Prostate gland (tissue), 2 donors: ENCODE results near the gene NOP16. TPM values are rescaled to one million over a fixed set of nuclear protein-coding genes. Genes with fewer than 3 reads are reported as not detected.
A peak's percentile ranks its signal among the peaks of the same experiment; 100 is the strongest.

ENCODE experiments used
- DNase-seq: peaks from one replicate; pipeline ENCODE4 v3.0.0-alpha.2; 2019; ENCODE audit warnings: low spot score
- H3K27ac ChIP-seq, 2 donors: fragments of 200-600 bp; sonication (generic); 2 replicates each; pipeline ENCODE4 v1.5.1; 2017 to 2019
- H3K27me3 ChIP-seq: fragments of 200-600 bp; sonication (generic); replicated peaks from 2 replicates; pipeline ENCODE4 v1.5.1; 2019; ENCODE audit not compliant: insufficient read depth
- H3K36me3 ChIP-seq, 2 donors: fragments of 200-600 bp; sonication (generic); 1 replicate in 1 of 2; 2 replicates in 1 of 2; pipeline versions ENCODE4 v1.5.1 to v1.8.1; 2017 to 2019
- H3K4me1 ChIP-seq: fragments of 200-600 bp; sonication (generic); replicated peaks from 2 replicates; pipeline ENCODE4 v1.5.1; 2019
- H3K4me3 ChIP-seq, 2 donors: fragments of 200-600 bp; sonication (generic); 2 replicates each; pipeline ENCODE4 v1.5.1; 2017 to 2019
- H3K9me3 ChIP-seq: fragments of 200-600 bp; sonication (generic); 2 replicates; pipeline ENCODE4 v1.5.1; 2017
- POLR2A ChIP-seq: fragments of 450-650 bp; IDR thresholded peaks from one replicate; pipeline ENCODE4 v1.6.1; 2016; ENCODE audit warnings: antibody characterized with exemption, mild to moderate bottlenecking
- POLR2AphosphoS5 ChIP-seq: sonication (generic); formaldehyde crosslinking; IDR thresholded peaks from one replicate; pipeline ENCODE4 v1.6.1; 2017; ENCODE audit warnings: antibody characterized with exemption
- WGBS: methylation state at CpG from one replicate; pipeline ENCODE4 v1.1.5; 2018; 5-methylcytosine and 5-hydroxymethylcytosine counted together
- intact Hi-C: fragments of 100-400 bp; cut with DNase I; formaldehyde crosslinking; loops from one replicate; pipeline ENCODE4 v1.14.2; 2022
- total RNA-seq, 2 donors: library from RNA; depleted of rRNA; stranded (reverse); fragments of >200 nt; gene quantifications; one replicate each; pipeline ENCODE4 v1.1.0, GENCODE V29; 2016
- TF ChIP-seq, protein P1 (sequence below), 4 experiments: fragments of 200-600 bp in 2 of 4; fragments of 450-650 bp in 2 of 4; sonication (generic) in 2 of 4; IDR thresholded peaks; 1 replicate in 3 of 4; 2 replicates in 1 of 4; pipeline ENCODE4 v1.5.1; 2016 to 2019; ENCODE audit warnings: antibody characterized with exemption in 4 of 4, mild to moderate bottlenecking in 2 of 4, moderate library complexity in 2 of 4

NOP16 gene
- total RNA-seq, 2 donors from 2014 or later: 10.8 to 11.6 TPM

DNA sequence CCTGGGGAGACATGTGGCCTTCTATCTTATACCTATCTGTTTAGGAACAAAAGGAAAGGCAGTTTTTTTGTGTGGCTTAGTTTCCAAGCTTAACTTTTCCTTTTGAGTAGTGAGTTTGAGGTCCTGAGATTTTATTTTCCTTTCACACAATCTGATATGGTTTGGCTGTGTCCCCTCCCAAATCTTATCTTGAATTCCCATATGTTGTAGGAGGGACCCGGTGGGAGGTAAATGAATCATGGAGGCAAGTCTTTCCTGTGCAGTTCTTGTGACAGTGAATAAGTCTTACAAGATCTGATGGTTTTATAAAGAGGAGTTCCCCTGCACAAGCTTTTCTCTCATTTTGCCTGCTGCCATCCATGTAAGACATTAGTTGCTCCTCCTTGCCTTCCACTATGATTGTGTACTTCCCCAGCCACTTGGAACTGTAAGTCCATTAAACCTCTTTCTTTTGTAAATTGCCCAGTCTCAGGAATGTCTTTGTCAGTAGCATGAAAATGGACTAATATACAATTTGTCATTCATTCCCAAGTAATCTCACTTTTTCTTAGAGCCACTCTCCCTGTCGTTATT lies 32.7 kb upstream of the NOP16 start:
- no peak for DNase-seq
- Histone ChIP-seq H3K4me1 (no peaks in the 10 kb centered on the region), H3K27me3 (no peaks in the 10 kb centered on the region), H3K9me3 (no peaks in the 10 kb centered on the region), H3K27ac (no peak overlapping the region), H3K4me3 (no peak overlapping the region), H3K36me3 (no peaks in the 10 kb centered on the region)
- WGBS: 73% methylated on average over 2 of the region's 2 CpGs
- TF ChIP-seq, protein P1, sequence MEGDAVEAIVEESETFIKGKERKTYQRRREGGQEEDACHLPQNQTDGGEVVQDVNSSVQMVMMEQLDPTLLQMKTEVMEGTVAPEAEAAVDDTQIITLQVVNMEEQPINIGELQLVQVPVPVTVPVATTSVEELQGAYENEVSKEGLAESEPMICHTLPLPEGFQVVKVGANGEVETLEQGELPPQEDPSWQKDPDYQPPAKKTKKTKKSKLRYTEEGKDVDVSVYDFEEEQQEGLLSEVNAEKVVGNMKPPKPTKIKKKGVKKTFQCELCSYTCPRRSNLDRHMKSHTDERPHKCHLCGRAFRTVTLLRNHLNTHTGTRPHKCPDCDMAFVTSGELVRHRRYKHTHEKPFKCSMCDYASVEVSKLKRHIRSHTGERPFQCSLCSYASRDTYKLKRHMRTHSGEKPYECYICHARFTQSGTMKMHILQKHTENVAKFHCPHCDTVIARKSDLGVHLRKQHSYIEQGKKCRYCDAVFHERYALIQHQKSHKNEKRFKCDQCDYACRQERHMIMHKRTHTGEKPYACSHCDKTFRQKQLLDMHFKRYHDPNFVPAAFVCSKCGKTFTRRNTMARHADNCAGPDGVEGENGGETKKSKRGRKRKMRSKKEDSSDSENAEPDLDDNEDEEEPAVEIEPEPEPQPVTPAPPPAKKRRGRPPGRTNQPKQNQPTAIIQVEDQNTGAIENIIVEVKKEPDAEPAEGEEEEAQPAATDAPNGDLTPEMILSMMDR (IDR thresholded peaks at IDR 0.05): no peak
- no peak for TF ChIP-seq POLR2AphosphoS5
- TF ChIP-seq POLR2A: no peak
- intact Hi-C loops: no loop called here

DNA sequence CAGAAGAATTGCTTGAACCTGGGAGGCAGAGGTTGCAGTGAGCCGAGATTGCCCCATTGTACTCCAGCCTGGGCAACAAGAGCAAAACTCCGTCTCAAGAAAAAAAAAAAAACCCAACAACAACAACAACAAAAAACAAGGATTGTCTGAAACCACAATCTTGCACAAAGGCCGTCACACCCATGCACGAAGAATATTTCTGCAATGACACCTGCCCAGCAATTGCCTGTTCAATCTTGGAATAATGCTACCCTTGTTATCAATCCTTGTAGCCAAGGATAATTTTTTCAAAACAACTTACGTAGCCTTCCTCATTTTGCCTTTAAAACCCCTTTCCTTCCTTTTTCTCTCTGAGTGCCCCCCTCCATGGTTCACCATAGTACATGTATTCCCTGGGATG lies 31.7 kb upstream of the NOP16 start:
- Histone ChIP-seq H3K27me3 (no peaks in the 10 kb centered on the region), H3K36me3 (no peaks in the 10 kb centered on the region), H3K27ac (no peak overlapping the region), H3K4me3 (no peak overlapping the region), H3K4me1 (no peaks in the 10 kb centered on the region), H3K9me3 (no peaks in the 10 kb centered on the region)
- TF ChIP-seq, protein P1 (IDR thresholded peaks at IDR 0.05): no peak
- TF ChIP-seq POLR2A (no peak), POLR2AphosphoS5 (no peak)
- 93% methylated on average over 5 of the region's 5 CpGs for WGBS
- intact Hi-C loops: no loop called here
- DNase-seq: no peak

DNA sequence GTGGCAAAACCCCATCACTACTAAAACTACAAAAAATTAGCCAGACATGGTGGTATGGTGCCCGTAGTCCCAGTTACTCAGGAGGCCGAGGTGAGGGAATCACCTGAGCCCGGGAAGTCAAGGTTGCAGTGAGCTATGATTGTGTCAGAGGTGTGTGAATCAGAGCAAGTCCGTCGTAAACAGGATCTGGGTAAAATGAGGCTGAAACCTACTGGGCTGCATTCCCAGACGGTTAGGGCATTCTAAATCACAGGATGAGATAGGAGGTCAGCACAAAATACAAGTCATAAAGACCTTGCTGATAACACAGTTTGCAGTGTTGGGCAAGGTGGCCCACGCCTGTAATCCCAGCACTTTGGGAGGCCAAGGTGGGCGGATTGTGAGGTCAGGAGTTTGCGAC lies 29.9 kb upstream of the NOP16 start:
- Histone ChIP-seq H3K9me3 (no peaks in the 10 kb centered on the region), H3K36me3 (no peaks in the 10 kb centered on the region), H3K4me3 (no peak overlapping the region), H3K4me1 (no peaks in the 10 kb centered on the region), H3K27ac (no peak overlapping the region), H3K27me3 (no peaks in the 10 kb centered on the region)
- no peak for DNase-seq
- TF ChIP-seq POLR2A (peak; percentile 14), POLR2AphosphoS5 (no peak)
- intact Hi-C loops: loop anchor here (5.0 to 10.0 kb wide), 3 partner anchors 119 to 227 kb away; partner anchors contain the start of genes RNF44 and TSPAN17
- 76% methylated on average over 9 of the region's 9 CpGs for WGBS

DNA sequence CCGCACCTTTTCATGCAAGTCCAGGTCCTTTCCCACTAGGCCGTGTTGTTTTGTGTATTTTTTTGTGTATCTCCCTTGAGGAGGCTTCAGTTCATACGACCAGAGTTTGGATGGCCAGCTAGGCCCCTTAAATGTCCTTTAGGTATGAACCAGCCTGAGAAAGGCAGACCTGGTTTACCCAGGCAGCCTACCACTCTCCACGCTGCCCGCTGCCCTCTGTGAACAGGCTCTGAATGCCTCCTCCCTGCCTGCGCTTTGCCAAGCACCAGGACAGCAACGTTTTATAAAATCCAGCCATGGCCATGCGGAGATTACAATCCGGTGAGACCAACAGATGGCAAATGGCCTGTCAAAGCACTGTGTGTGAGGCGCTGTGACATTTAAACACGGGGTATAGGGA lies 28.6 kb upstream of the NOP16 start:
- TF ChIP-seq POLR2AphosphoS5 (no peak), POLR2A (no peak)
- TF ChIP-seq, protein P1 (IDR thresholded peaks at IDR 0.05): no peak

DNA sequence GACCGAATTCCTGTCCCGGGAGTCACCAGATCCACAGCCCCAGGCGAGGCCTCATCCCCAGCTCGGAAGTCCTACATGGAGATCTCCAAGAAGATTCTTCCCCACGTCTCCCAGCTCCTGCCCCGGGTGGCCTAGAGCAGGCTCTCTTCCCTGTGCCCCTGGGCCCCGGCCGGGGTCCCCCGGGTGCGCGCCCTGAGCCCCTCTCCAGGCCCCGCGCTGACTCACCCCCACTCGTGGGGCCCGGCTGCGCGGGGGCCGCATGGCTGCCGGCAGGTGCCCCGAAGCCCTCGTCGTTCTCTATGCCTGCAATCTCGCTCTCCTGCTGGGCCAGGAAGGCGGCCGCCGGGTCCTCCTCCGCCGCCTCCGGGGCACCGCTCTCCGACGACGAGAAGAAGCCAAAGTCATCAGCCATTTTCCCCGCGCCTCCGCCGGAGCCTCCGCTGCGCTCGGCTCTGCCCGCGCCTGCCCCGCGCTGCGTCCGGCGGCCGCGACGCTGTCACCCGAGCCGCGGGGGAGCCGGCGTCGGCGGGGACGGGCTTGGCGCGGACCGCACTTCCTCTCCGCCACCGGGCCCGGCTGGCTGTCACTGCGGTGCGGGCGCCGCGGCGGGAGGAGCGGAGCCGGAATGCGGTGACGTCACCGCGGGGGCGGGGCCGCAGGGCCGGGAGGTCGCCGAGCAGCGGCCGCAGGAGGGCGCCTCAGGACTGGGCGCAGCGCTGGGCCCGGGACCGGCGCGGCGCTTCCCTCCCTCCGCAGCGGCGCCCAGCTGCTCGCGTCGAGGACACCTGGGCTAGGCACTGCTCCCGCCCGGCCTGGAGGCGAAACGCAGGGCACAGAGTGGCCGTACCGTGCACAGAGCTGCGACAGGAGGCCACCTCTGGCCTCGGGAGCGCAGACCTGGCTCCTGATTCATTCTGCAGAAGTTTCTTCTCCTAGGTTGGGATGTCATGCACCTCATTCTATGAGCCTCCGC lies 27.8 kb upstream of the NOP16 start, which contains the start of gene CLTB:
Gene CLTB, minus strand, starts transcription at position 588 of the 973 bp plus-strand sequence. Its CDS starts 176 bp downstream, at position 412.
- Histone ChIP-seq H3K27ac (peak within 1 kb of the TSS; percentile 83 to 85), H3K36me3 (no peaks in the 10 kb centered on the region), H3K9me3 (no peaks in the 10 kb centered on the region), H3K27me3 (no peaks in the 10 kb centered on the region), H3K4me1 (no peaks in the 10 kb centered on the region), H3K4me3 (peak within 1 kb of the TSS; percentile 92 to 98)
- TF ChIP-seq, protein P1 (IDR thresholded peaks at IDR 0.05): peak; percentile 83 to 98 (median 93)
- peak; percentile 11 for TF ChIP-seq POLR2AphosphoS5
- TF ChIP-seq POLR2A: peak; percentile 90
- WGBS: 2% methylated on average over 62 of the region's 107 CpGs
- peak; percentile 92 for DNase-seq
- intact Hi-C loops: loop anchor here (2.0 to 10.0 kb wide), 4 partner anchors 33 to 229 kb away; partner anchors contain the start of genes FAF2, RNF44 and TSPAN17

More for the DNA sequence above, 28.6 kb upstream of the NOP16 start:
- Histone ChIP-seq H3K4me1 (no peaks in the 10 kb centered on the region), H3K36me3 (no peaks in the 10 kb centered on the region), H3K4me3 (no peak overlapping the region), H3K9me3 (no peaks in the 10 kb centered on the region), H3K27ac (peak overlapping the region; percentile 58 to 85), H3K27me3 (no peaks in the 10 kb centered on the region)
- intact Hi-C loops: loop anchor here (2.0 to 10.0 kb wide), 4 partner anchors 32 to 228 kb away; partner anchors contain the start of genes FAF2, RNF44 and TSPAN17
- 80% methylated on average over 11 of the region's 11 CpGs for WGBS
- no peak for DNase-seq
